Lower leg skin (tissue), 3 donors: Measurements from ENCODE around the gene NANOGP8.

Experiments used
- POLR2A ChIP-seq, 2 donors: fragments of 450-650 bp; IDR thresholded peaks; one replicate each; pipeline ENCODE4 v1.6.1; 2016 to 2017; ENCODE audit warnings: antibody characterized with exemption in 2 of 2, mild to moderate bottlenecking in 1 of 2, moderate library complexity in 1 of 2
- TF ChIP-seq, protein P1 (sequence below), 3 donors: fragments of 450-650 bp; IDR thresholded peaks; one replicate each; pipeline ENCODE4 v1.5.1; 2016; ENCODE audit warnings: antibody characterized with exemption in 3 of 3, mild to moderate bottlenecking in 3 of 3, moderate library complexity in 2 of 3

DNA sequence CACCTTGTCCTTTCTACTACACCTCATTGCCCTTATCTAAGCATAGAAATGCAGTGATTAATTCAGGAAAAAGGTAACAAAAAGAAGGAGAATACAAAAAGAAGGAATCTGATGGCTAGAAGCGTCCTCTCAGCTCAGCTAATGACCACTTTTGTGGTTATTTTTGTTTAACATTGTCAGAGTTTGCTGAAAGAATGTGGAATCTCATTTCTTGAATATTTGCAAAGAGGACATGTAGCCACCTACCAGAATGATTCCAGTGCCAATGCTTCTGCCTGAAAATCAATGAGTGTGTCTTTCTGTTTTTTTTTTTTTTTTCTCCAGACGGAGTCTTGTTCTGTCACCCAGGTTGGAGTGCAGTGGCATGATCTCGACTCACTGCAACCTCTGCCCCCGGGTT is 24.5 kb downstream of the NANOGP8 start:
- TF ChIP-seq, protein P1, sequence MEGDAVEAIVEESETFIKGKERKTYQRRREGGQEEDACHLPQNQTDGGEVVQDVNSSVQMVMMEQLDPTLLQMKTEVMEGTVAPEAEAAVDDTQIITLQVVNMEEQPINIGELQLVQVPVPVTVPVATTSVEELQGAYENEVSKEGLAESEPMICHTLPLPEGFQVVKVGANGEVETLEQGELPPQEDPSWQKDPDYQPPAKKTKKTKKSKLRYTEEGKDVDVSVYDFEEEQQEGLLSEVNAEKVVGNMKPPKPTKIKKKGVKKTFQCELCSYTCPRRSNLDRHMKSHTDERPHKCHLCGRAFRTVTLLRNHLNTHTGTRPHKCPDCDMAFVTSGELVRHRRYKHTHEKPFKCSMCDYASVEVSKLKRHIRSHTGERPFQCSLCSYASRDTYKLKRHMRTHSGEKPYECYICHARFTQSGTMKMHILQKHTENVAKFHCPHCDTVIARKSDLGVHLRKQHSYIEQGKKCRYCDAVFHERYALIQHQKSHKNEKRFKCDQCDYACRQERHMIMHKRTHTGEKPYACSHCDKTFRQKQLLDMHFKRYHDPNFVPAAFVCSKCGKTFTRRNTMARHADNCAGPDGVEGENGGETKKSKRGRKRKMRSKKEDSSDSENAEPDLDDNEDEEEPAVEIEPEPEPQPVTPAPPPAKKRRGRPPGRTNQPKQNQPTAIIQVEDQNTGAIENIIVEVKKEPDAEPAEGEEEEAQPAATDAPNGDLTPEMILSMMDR (IDR thresholded peaks at IDR 0.05), result no peak
- no peak for TF ChIP-seq POLR2A (IDR thresholded peaks at IDR 0.05)
